ENCODE data around the gene GLCE. TPM values are rescaled to one million over a fixed set of nuclear protein-coding genes. Genes with fewer than 3 reads are reported as not detected.
"Not testable (repeated sequence)": the region's sequence is repeated elsewhere in the genome, so short reads cannot be mapped to it uniquely, and the experiment has no call there.

Gene GLCE
- total RNA-seq, 1 donor from 2014 or later: 76.4 TPM

- no peak for DNase-seq
Observed at GRCh38 chr15:69299943-69300588, 139.6 kb downstream of the GLCE start.

DNA sequence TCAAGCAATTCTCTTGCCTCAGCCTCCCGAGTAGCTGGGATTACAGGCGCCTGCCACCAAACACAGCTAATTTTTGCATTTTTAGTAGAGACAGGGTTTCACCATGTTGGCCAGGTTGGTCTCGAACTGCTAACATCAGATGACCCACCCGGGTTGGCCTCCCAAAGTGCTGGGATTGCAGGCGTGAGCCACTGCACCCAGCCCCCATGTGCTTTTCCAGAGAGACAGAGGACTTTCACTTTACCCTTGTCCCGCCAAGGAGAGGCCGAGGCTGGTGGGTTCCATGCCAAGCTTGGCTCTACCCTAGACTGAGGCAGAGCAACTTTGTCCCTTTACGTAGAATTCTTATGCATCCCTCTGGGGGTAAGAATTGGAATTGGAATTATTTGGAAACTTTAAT, 140.7 kb downstream of the GLCE start:
- DNase-seq: not testable (repeated sequence)

GRCh38 chr15:69302087-69302486, 141.7 kb downstream of the GLCE start:
- DNase-seq: not testable (repeated sequence)

DNA sequence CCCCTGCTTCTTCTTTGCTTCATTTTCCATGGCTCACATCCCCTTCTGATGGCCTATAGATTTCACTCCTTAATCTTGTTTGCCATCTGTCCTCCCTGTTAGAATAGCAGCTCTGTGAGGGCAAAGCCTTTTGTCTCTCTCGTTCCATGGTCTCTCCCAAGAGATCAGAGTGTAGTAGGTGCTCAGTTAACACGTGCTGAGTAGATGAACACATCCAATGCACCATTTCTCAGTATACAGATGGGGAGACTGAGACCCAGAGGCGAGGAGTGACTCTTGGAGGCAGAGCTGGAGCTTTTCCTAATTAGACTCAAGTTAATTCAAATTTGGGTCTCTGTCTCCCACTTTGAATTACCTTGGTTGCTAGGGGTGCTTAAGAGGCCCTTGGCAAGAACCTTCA, 142.5 kb downstream of the GLCE start:
- no peak for DNase-seq

DNA sequence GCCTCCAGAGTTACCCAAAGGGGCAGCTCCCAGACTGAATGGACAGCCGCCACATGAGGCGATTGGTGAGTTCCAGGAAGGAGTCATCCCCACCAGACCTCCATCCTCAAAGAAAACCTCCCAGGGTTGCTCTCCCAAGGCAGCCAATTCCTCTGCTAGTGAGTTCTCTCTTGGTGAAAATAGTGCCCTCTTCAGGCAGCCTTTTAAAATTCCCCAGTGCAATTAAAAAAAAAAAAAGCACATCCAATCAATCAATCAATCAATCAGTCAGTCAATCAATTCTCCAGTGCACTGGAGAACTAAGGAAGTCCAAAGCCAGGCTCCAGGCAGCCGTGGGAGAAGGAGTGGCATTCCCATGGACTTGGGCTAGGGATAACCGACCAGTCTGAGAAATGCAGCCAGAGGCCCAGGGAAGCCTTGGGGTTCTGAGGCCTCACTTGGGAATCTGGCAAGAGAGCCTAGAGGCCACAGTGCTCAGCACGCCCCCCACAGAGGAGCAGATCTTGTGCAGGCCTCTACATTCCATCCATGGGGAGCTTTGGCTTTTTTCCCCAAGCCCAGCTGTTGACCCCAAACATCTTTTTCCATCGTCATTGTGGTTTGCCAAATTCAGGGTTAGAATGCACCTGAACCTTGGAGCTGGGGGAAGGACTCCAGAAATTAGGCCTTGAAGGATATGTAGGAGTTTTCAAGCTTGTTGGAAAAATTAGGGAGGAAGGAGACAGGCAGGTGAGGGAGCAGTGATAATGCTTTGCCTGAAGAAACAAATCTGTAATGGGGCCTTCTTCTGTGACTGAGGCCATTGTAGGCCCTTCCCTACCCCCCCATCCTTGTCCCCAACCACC, 143.1 kb downstream of the GLCE start:
- DNase-seq: no peak

DNA sequence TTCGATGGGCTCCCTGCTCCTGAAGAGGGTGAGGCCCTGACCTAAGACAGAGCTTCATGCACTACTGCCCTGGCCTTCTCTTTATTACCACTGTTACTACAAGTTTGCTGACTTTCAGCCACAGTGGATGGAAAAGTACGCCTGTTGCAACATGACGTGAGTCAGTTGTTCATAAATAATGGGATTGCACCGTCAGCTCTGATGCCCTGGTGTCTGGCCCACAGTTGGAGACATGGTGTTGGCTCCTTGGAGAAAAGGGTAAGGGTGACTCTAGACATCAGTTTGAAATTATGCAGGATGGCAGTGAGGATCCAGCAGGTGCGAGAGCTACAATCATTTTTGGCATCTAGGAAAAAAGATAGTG, 143.7 kb downstream of the GLCE start:
- DNase-seq: no peak

DNA sequence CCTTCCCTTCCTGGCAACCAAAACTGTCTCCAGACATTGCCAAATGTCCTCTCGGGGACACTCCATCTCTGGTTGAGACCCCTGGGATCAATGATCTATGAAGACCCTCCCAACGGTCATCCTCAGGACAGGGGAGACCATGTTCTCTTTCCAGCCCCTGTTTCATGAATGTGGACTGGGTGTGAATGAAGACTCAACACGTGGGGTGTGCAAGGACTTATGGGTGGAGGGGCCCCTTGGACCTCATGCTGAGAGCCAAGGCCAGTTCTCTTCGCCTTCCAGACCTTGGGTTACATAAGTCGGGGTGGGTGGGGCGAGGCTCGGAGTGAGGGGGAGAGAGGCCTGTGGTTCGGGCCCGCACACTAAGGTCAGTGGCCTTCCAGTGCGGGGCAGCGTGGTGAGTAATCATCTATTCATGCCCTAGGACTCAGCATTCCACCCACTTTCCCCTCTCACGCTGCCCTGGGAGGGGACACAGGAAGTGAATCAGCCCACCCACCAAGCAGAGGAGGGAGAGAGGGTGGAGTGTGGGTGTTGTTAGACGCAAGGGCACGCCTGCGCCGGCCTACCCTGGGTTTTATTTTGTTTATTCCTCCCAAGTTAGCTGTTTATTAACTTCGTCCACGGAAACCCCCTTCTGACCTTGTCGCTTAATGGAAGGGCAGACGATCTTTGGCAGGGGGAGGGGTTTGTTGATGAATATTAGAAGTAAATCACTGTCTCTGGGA, 144.9 kb downstream of the GLCE start:
- DNase-seq: no peak

DNA sequence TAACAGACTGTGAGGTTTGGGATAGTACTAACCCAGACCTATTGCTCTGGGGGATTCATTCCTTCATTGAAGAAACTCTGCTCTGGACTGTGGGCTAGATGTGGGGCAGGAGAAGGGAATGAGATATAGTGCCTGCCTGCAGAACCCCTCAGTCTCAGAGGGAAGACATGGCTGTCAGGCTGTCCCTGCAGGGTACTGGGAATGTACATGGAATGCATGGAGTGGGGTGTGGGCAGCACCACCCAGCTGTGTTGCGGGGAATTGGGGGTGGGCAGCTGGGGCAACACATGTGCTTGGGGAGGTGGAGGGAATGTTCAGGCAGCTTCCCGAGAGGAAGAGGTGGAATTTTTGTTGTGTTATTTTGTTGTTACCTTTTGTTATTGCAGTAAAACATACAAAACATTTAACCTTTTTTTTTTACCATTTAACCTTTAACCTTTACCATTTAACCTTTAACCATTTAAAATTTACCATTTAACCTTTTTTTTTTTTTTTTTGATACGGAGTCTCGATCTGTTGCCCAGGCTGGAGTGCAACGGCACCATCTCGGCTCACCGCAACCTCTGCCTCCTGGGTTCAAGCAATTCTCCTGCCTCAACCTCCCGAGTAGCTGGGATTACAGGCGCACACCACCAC, 145.6 kb downstream of the GLCE start:
- no peak for DNase-seq

GRCh38 chr15:69307939-69308338, 147.5 kb downstream of the GLCE start:
- DNase-seq: no peak

DNA sequence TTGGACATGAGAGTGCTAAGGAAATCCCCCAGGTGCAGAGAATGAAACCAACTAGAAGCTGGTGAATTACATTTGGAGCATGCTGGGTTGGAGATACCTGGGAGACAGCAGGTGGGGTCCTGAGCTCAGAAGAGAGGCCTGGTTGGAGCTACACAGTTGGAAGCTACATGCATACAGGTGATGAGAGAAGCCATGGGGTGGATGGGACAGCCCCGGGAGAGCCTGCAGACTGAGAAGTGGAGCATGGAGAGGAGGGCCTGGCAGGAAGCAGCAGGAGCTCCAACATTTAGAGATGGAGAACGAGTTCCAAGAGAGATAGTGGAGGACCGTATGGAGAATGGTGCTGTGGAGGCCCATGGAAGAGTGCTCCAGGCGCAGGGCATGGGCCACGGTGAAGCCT, 148.5 kb downstream of the GLCE start:
- DNase-seq: no peak

- DNase-seq: no peak
Observed at GRCh38 chr15:69311319-69311721, 150.9 kb downstream of the GLCE start.

DNA sequence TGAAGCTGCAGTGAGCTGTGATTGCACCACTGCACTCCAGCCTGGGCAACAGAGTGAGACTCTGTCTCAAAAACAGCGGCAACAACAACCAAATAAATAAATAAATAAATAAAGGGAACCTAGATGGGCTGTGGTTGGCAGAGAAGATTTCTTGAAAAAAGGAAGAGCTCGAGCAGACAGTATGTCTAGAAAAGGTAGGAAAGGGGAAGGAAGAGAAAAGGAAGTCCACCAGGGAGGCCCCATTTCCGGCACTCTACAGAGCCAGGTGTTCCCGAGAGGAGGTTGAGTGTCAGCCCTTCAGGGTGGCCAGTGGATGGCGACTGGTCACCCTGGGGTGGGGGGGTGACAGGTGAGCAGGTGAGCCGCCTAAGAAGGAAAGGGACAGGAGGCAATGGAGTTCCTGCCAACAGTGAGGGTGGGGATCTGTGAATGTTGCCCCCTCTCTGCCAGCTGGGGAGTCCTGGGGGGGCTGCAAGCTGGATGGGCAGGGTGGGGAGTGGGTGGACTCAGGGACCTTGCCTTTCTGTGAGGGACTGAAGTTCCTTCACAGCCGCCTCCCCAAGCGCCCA, 153.1 kb downstream of the GLCE start:
- no peak for DNase-seq

- no peak for DNase-seq
Observed at GRCh38 chr15:69314131-69314530, 153.7 kb downstream of the GLCE start.

DNA sequence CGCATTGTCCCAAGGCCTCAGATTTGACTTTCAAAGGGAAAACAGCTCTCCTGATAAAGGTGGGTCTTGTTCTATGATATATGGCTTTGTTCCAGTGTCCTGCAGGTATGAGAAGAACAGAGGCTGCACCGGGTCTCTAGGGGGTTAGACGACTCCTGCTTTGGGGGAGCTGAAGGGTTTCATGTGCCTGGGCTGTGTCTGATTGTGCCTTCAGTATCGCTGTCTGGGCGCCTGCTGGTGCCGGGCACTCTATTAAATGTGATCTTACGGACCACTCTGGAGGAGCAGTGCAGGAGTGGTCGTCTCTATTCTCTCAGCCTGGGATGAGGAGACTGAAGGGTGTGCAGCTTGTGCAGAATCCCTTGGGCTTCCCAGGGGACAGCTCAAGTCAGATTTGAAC, 154.3 kb downstream of the GLCE start:
- no peak for DNase-seq

DNA sequence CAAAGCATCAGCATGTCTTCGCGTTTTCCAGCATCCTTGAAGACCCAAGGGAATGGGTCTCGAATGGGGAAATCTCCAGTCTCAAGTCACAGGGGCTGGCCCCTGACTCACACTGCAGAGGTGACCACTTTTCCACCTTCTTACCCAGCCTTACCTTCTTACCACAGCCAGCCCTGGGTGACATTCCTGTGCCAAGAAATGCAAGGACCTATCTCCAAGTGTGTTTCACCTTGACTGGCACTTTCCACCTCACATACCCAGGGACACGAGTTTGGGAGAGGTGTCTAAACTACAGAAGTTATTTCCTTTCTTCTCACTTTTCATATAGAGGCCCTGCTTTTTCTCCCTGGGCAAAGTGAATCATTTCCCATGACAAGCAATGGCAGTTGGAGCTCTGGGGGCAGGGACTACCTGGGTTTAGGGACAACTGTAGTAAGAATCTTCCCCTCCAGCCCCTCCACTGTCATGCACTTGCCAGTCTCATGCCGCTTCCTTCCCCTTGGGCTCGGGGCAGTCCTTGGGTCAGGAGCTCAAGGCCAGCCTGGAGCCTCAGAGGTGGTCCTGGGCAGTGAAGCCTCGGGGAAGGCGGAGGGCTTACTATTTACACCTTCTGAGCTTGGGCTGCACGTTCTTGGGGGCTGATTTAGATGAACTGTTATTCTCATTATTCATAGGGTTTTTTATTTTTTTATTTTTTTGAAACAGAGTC, 155.1 kb downstream of the GLCE start:
- no peak for DNase-seq

DNA sequence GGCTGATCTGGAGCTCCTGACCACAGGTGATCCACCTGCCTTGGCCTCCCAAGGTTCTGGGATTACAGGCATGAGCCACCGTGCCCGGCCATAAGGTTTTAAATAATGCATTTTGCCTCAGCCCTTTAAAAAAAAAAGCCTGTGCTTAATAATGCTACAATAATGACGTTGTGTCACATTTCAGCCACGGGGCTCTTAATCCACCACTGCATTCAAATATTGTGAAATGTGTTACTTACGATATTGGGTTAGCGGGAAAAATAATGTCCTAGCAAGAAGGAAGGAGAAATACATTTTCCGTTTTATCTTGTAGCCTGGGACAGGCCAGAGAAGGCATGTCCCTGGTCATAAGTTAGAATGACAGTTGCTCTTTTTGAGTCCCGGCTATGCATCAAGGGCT, 155.9 kb downstream of the GLCE start:
- no peak for DNase-seq

GRCh38 chr15:69317392-69317841, 157.0 kb downstream of the GLCE start:
- no peak for DNase-seq

DNA sequence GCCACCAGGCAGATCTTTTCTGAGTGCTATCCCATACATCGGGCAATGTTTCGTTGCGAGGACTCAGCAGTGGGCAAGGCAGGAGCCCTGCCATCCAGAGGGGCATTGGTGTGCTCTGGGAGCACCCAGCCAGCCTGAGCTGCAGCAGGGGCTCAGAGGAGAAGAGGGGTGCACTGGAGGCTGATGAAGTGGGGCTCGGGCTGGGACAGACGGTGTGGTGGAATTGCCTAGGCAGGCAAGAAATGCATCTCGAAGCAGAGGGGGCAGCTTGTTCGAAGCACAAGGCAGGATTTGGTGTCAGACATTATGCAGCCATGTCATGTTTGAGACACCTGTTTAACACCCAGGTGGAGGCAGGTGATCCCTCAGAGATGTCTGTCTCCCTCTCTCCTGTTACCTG, 157.6 kb downstream of the GLCE start:
- no peak for DNase-seq

- no peak for DNase-seq
Observed at GRCh38 chr15:69319384-69320375, 159.2 kb downstream of the GLCE start.

GRCh38 chr15:69320977-69321554, 160.6 kb downstream of the GLCE start:
- no peak for DNase-seq
